NCI-H187 (cell line): ENCODE results near the gene SEC22B.
"Not testable (repeated sequence)": the region's sequence is repeated elsewhere in the genome, so short reads cannot be mapped to it uniquely, and the experiment has no call there.

ENCODE experiments used
- DNase-seq, 2 experiments: peaks; one replicate each; lab custom pipeline; 2025; lab: John Stamatoyannopoulos, UW

SEC22B gene

DNA sequence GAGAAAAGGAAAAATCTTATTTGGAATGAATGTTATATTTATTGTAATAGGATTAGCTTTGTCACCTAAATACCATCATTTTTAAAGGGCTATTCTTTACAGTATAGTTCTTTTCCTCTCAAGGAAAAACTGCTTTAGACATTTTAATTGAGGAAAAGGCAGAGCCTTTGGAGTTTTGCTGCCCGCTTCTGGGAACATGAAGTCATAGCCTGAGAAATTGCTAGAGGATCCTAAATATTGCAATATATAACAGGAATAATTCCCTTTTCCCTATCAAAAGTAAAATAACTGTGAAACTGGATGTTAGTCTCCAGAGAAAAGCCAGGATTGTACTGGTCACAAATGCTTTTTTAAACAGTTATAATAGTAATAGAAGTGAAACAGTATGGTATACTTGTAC, 30.5 kb downstream of the SEC22B start:
- not testable (repeated sequence) for DNase-seq

DNA sequence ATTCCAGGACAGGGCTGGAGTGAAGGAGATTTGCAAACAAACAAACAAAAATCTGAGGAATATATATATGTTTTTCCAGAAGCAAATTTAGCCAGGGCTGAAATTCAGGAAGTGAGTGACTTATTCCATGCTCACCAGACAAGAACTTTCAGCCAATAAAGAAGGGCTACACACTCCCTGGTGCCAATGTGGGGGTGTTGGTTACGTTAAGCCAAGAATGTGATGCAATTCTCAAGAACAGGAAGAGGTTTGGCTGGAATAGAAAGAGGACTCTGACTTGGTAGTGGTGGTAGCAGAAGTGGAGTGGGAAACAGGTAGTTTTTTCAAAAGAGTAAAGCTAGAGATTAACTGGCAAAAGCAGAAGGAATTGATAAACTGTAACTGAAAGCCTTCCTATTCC, 31.7 kb downstream of the SEC22B start:
- DNase-seq: not testable (repeated sequence)

DNA sequence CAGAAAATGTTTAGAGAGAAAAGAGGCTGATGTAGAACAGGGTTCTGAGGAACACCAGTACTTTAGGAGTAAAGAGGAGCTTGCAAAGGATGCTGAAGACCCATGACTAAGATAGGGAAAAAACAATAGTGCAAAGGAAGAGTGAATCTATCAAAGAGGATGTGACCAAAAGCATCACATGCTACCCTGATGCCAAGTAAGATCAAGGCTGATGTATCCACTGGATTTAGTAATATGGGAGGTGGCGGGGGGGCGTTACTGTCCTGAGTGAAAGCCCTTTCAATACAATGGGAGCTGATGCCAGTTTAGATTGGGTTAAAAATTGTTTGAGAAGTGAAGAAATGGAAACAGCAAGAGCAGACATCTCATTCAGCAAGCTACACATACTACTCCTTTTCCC, 32.2 kb downstream of the SEC22B start:
- DNase-seq: not testable (repeated sequence)

DNA sequence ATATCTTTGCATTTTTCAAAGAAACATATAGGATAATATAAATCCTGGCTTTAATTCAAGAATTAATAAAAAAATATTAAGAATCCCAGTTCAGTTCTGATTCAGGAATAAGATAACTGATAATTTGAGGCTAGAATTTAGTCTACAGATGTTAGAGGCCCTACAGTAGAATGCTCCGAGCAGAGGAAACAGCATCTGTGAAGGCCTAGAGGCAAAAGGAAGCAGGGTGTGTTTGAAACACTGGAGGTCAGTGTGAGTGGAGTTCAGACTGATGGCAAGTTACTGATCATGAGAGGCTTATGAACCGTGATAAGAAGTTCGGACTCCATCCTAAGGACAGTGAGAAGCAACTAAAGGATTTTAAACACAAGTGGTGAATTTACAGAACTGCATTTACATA, 33.0 kb downstream of the SEC22B start:
- DNase-seq: not testable (repeated sequence)

DNA sequence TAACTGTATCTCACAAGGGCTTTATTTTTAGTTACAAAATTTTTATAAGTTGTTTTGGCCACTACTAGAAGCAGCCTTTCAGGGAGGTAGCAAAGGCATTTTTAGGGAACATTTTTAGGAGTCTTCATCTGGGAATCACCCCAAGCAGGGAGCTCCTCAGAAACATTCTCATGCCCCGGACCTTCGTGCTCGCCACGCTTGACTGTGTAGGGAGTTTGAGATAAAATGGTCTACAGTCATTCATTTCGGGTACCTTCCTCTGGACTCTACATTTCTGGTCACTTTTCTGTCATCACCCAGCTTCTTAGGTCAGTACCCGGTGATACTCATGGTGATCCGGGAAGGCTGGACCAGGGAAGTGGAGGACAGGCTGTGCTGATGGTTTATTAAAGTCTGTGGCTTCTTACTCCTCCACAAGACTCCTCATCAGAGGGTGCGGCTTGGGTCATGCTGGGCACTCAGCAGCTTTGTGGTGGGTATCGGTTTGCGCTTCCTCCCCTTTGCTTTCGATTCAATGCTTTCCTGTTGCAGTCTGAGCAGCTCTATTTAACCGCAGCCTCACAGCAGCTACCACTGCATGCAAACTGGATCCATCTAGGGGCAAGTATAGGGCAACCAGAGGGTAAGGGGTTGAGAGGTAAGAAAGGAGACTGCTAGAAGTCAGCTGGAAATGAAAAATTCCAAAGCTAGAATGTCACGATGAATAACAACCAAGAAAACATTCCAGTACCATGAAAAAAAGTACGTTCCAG, 33.6 kb downstream of the SEC22B start:
- not testable (repeated sequence) for DNase-seq

DNA sequence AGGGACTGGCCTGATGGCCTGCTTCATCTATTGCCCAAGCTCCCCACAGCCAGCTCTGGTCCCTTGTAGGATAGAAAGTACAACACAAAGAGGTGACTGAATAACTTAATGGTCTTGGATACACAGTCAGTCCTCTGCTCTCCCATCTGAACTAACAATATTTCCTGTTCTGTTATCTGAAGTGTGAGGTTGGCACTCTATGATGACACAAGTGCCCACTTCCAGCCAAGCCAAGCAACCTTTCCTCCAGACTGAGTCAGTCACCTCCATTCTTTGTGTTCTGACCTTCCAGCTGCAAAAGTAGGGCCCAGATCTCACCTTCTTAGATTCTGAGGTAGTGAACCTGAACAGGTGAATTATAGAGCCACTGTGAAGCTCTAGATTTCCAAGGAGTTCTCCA, 34.5 kb downstream of the SEC22B start:
- not testable (repeated sequence) for DNase-seq

DNA sequence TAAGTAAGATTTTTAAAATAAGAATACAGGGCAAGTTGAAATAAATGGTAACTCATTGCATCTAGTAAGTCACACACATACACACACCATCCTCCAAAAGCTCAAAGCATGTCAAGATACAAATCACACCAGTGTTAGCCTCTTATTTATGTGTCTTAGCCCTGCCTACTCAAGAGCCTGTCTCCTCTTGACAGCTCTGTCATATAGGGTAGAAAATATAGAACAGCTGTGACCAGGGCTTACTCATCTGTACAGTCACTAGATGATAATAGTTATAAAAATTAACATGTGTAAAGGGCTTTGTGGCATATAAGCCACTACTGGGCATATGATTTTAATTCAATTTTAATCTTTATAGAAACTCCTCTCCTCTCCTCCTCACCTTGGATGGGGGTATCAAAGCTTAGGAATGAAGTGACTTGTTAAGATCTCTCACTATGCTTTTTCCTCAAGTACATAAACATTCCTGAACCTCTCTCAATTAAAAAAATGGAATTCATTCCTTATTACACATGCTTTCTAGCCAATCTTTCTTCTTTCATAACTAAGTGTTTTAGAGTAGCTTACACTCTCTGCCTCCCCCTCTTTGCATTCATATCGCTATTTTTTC, 35.6 kb downstream of the SEC22B start:
- not testable (repeated sequence) for DNase-seq

DNA sequence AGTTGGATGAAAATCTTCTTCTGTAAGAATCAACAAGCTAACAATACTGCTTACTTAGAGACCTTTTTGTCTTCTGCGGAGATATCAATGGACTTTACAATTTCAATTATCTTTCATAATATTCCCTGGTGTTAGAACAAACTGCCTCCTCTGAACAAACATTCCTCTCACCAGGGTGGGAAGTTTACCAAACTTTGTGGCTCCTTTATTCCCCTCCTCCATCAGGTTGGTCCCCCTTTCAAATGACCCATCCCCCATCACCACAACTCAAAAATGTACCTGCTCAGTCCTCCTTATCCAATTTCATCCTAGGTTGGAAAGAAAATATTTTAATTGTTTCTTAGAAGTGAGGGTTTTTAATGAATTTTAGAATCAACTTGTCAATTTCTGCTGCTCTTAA, 40.2 kb downstream of the SEC22B start:
- DNase-seq: not testable (repeated sequence)

DNA sequence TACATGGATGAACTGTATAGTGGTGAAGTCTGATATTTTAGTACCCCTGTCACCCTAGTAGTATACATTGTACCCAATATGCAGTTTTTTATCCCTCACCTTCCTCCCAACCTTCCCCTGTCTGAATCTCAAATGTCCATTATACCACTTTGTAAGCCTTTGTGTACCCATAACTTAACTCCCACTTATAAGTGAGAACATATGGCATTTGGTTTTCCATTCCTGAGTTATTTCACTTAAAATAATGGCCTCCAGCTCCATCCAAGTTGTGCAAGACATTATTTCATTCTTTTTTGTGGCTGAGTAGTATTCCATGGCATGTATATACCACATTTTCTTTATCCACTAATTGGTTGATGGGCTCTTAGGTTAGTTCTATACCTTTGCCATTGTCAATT, 42.4 kb downstream of the SEC22B start:
- not testable (repeated sequence) for DNase-seq

DNA sequence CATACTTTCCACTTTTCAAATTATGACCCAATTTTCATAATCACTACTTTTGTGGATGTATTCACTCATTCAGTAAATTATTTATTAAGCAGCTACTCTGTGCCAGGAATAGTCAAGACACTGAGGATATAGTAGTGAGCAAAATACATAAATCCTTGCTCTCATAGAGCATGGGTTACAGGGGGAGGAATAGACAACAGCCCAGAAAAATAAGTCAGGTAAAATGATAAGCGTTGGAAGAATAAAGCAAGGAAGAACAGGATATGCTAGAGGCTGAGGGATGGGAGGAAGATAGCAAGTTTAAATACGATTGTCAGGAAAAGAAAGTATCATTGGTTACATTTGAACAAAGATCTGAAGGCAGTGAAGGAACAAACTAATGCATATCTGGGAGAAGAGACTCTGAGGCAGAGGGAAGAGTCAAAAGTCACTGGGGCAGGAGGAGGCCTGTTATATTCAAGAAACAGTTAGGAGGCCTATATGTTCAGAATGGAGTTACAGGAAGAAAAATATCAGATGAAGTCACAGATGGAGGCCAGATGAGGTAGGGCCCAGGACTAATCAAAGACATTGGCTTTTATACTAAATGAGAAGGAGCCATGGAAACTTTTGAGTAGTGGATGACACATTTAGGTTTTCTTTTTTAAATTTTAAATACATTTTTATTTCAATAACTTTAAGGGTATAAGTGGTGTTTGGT, 42.9 kb downstream of the SEC22B start:
- no peak for DNase-seq

DNA sequence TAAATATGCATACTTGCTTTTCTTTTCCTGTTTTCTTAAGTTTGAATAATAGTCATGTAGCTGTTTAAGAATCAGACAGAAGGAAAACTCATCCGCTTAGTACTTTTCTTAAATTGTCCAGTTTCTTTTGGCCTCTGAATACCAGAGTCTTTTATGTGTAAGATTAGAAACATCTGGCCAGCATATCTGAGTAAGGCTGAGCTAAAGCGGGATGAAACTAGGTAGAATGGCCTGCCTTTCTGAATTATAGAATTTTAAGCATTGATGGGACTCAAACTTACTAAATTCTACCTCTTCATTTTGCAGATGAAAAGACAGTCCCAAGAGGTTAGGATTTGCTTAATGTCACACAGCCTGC, 43.9 kb downstream of the SEC22B start:
- DNase-seq: not testable (repeated sequence)

DNA sequence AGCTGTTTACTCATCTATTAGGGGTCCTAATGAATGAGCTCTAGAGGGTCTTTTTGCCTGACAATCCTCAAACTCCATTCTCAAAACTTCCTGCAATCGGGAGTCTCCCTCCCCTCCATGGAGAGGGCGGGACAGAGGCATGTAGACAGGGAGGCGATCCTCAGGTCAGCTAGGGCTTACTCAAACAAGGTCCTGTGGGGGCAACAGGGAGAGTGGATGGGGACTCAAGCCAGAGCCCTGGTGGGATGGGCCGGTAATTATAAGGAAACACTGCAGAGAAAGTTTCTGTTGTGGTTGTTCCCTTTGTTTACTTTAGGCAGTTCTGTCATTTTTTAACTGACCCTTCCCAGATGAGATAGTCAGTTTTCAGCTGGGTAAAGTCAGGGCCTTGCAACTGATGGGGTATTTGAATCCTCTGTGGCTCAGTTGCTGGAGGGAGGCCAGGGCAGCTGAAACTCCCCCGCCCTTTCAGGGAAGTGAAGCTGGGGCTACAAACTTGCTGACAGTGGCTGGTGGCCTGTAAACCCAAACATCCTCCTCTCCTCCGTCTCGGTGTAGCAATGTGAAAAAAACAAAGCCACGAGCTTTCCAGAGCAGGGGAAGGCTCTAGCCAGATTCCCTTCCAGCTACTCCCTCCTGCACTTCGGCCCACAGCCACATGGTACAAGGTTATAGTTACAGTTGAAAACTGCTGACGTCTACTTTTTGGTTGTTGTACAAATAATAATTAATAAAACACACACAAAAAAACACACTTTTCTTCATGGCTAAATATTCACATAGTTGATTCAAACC, 44.5 kb downstream of the SEC22B start:
- not testable (repeated sequence) for DNase-seq

DNA sequence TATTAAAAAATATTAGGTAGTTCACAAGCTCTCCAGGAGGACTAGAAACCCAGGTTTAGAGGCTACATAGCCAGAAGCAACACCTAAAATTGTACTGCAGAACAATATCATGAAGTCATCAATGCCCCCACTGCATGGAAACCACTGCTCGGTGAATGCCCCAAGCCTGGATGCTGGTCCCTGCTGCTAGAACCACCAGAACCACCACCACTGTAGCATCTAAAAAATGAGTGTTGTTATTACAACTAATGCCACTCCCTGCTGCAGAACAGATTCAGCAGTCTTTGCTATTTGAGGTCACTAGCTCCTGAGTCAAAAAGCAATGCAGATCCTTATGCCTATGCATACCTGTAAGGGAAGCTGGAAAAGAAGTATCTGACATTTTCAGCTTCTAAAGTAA, 48.4 kb downstream of the SEC22B start:
- DNase-seq: not testable (repeated sequence)

DNA sequence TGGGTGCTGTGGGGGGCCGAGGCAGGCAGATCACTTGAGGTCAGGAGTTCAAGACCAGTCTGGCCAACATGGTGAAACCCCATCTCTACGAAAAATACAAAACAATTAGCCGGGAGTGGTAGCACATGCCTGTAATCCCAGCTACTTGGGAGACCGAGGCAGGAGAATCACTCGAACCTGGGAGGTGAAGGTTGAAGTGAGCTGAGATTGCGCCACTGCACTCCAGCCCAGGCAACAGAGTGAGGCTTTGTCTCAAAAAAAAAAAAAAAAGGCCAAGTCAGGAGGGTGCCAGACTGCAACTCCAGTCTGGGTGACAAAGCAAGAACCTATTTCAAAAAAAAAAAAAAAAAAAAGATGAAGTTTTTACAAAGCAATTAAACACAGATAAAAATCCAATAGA, 50.1 kb downstream of the SEC22B start:
- not testable (repeated sequence) for DNase-seq

DNA sequence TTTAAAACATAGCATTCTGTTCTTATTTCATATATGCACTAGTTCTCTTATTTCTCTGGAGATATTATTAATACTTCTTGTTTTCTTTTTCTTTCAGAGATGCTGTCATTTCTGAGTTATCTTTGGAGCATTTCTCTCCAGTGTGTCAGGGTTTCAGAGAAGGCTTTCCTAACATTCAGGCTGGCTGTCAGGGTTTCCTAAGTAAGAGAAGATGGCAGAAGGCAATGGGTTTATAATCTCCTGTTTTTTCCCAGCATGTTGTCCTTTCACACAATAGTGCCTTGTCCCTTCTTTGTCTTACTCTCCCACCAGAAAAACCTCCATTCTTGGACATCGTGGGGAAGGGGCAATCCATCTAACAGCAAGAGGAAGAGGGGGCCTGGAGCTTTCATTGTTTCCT, 51.7 kb downstream of the SEC22B start:
- not testable (repeated sequence) for DNase-seq

DNA sequence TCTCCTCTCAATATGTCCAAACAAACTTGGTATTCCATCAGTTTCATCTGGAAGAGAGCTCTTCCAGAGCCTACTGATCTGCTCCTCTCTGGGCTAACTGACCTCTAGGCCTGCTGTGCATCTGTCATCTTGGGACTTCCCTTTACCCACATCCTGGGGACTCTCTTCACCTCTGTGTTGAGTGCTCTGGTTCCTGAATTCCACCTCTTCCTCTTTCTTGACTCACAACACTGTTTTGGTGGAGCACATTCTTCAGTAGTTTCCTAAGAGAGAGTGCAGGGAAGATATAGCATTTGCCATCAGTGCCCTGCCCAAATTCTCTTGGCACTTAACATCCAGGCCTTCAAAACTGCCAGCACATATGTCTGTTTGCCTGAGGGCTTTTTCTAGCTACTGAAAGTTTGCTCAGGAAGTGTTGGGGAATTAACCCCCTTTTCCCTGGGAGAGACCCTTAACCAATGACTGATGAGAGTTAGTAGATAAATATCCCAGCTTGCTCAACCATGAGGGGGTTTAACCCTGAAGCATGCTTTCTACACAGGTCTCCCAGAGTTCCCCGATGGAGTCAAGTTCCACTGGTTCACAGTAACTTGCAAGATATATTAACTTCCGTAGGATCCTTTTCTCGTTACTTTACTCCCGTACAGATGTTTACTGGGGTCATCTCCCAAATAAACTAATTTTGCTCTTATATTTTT, 52.4 kb downstream of the SEC22B start:
- DNase-seq: not testable (repeated sequence)

DNA sequence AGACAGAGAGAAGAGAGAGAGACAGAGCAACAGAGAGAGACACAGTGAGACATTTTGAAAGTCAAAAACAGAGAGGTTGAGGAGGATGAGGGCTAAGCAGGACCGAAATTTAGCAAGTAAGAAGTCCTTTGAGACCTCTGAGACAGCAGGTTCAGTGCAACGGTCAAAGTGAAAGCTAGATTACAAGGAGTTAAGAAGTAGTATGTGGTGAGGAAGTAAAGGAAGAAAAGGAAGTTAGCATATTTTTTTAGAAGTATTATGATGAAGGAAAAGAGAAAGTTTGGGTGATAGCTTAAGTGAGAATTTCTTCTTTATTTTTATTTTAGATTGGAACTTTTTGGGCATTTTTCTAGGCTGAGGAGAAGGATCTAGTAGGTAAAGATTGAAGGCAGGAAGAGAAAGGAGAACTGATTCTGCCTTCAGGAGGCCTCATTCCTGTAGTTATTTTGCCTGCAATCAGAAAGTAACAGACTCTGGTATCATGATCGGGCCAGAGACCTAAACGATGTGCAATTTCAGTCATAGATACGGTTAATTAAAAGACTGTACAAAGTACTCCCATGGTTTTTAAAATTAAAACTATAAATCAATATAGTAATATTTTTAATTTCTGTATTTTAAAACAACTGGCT, 53.9 kb downstream of the SEC22B start:
- DNase-seq: not testable (repeated sequence)

DNA sequence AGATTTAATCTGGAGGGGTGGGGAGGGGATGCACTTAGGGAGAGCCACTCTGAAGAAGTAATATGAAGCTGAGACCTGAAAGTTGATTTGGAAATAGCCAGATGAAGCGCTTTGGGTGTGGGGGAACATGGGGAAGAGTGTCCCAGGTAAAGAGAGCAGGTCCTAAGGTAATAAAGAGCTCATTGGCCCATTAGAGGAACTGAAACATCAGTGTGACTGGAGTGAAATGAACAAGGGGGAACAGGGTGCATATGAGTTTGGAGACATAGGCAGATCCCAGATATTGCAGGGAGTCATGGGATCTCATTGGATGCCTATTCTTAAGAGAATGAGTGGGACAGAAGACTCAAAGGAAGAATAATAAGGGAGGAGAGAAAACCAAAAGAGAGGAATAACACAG, 54.5 kb downstream of the SEC22B start:
- not testable (repeated sequence) for DNase-seq

DNA sequence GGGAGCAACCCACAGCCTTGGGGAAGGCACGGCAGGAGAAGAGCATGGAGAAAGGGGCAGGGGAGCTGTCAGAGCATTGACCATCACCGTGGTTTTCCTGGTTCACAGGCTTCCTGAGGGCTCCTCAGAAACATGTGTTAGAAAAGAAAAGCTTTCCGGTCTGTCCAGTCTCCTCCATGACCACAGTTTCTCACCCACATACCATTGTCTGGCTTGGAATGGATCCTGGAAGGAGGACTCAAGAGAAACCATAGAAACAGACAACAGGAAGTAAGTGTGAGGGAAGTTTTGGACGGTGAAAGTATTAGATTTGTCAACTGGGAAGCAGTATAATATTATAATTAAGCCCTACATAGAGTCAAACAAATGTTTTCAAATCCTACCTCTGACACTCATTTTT, 55.8 kb downstream of the SEC22B start:
- not testable (repeated sequence) for DNase-seq

DNA sequence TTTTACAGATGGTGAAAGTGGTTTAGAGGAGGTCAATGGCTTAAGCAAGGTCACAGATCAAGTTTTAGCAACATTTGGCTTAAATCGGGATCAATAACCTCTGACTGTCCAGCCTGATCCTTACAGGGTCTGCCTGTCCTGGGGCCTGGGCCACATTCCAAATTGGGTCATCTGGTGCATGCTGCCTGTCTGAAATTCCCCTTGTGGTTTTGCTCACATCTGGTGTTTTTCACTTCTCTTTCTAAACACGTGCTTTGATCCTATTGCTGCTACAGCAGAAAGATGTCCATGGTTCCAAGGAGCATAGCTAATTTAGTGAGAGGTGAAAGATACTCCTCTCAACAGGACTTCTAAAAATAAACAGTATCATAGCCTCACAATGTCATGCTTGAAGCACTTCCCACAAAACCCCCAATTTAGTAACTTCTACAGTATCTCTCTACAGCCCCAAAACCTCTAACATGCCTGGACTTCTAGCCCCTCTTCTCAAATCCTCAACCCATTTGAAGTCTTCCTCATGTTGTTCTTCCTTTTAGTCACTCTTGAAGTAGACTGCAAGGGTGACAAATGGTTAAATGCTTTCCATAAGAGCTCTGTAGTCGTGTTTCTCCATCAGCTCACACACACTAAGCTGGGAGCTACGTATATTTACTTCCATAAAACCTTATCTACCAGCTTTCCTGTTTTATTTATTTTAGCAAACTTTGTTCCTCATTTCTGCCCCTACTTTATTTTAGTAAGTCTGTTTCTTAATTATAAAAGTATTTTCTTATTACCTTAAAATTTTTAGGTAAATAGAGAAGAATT, 58.7 kb downstream of the SEC22B start:
- not testable (repeated sequence) for DNase-seq
